Bronchial epithelial cell (primary cell): Measurements from ENCODE around the gene CFAP46. TPM values are rescaled to one million over a fixed set of nuclear protein-coding genes. Genes with fewer than 3 reads are reported as not detected.

Experiments
- DNase-seq: peaks from one replicate; pipeline ENCODE4 v3.0.0-alpha.2; 2010; ENCODE audit warnings: low read depth
- FAIRE-seq: peaks from 2 replicates; lab custom pipeline; 2011; peaks lifted over from hg19 to GRCh38; lab: Jason Lieb, UNC
- H3K27me3 ChIP-seq: 2 replicates; pipeline ENCODE4 v1.5.1; 2011; ENCODE audit warnings: low read length; ENCODE audit not compliant: control insufficient read depth, insufficient read depth
- H3K36me3 ChIP-seq: 2 replicates; pipeline ENCODE4 v1.5.1; 2011; ENCODE audit warnings: low read length; ENCODE audit not compliant: control insufficient read depth, insufficient read depth
- H3K4me3 ChIP-seq: 2 replicates; pipeline ENCODE4 v1.5.1; 2011; ENCODE audit warnings: mild to moderate bottlenecking, low read depth, low read length, control low read depth
- CTCF ChIP-seq: IDR thresholded peaks from 2 replicates; pipeline ENCODE4 v1.5.1; 2011; ENCODE audit warnings: mild to moderate bottlenecking, moderate library complexity, low read length, control low read depth, inconsistent platforms; ENCODE audit not compliant: insufficient read depth, severe bottlenecking
- total RNA-seq: library from RNA; depleted of rRNA; stranded (reverse); fragments of >200 nt; gene quantifications from 2 replicates; pipeline ENCODE4 v1.2.1, GENCODE V29; 2014

Gene CFAP46
- total RNA-seq, 1 donor from 2014 or later = 0.26 TPM

- FAIRE-seq (no peak), DNase-seq (no peak)
- Histone ChIP-seq H3K4me3 (no peak overlapping the region), H3K27me3 (no peaks in the 10 kb centered on the region), H3K36me3 (no peaks in the 10 kb centered on the region)
- no peak for TF ChIP-seq CTCF
These were observed 30.9 kb upstream of the CFAP46 start for GRCh38 chr10:132972986-132973902.

DNA sequence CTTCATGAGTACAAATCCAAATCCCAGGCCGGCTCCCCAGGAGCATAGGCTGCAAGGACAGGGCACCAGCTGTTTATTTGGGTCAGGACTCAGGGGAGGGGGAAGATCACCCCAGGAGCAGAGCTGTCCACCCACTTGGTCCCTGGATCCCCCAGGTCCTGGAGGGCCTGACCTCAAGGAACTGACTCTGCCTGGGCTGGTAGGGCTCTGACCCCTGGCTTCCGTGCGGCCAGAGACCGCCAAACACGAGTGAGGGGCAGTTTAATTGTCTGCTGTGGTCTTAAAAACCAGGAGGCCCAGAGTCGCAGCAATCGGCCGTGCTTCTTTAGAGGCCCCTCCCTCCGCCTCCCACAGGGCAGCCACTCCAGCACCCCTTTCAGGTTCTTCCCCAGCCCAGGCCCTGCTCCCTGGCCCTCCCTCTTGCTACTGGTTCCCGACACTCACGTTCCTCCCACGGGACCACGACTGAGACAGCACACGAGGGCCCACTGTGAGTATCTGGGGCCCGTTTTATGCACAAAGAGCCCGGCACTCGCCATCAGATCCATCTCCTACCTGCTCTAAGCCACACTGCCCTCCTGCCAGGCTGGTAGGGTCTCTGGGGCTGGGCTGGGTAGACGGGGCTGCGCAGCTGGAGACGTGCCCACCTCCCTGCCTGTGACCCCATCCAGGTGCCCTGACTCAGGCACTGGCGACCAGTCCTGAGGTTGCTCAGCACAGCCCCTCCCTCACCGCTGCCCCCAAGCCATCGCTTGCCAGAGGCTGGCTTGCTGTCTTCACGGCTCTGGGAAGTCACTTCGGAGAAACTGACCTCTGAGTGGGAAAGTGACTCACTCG lies 30.0 kb upstream of the CFAP46 start:
- no peak for FAIRE-seq
- Histone ChIP-seq H3K27me3 (no peaks in the 10 kb centered on the region), H3K4me3 (no peak overlapping the region), H3K36me3 (no peaks in the 10 kb centered on the region)
- no peak for DNase-seq
- TF ChIP-seq CTCF = no peak

- TF ChIP-seq CTCF = no peak
- Histone ChIP-seq H3K36me3 (no peaks in the 10 kb centered on the region), H3K27me3 (no peaks in the 10 kb centered on the region), H3K4me3 (no peak overlapping the region)
- DNase-seq (no peak), FAIRE-seq (no peak)
These were observed 29.2 kb upstream of the CFAP46 start for GRCh38 chr10:132971448-132972148.

- TF ChIP-seq CTCF = no peak
- DNase-seq (no peak), FAIRE-seq (no peak)
- Histone ChIP-seq H3K4me3 (no peak overlapping the region), H3K36me3 (no peaks in the 10 kb centered on the region), H3K27me3 (no peaks in the 10 kb centered on the region)
These were observed 28.5 kb upstream of the CFAP46 start for GRCh38 chr10:132970641-132971438.

DNA sequence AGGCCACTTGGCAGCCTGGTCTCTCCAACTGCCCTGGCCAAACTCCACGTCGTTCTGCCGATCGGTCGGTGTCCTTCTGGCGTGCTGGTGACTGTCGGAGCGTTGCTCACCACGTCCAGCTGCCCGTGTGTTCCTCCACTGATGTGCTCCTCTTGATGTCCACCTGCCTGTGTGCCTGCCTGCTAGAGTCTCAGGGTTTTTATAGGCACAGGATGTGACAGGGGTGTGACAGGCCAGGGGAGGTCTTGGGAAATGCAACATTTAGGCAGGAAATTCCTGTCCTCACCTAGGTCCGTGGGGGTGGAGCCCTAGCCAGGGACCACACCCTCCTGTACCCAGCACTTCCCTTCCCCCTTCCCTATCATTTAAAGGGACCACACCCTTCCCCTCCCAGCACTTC lies 25.2 kb upstream of the CFAP46 start:
- no peak for DNase-seq
- no peak overlapping the region for H3K4me3 ChIP-seq
- no peaks in the 10 kb centered on the region for H3K27me3 ChIP-seq
- no peak for FAIRE-seq
- H3K36me3 ChIP-seq = no peaks in the 10 kb centered on the region
- TF ChIP-seq CTCF = no peak
